A549 treated with RU486 at 1 μM for 4 hours (cell line): ENCODE results near the gene POLR2L. TPM values are rescaled to one million over a fixed set of nuclear protein-coding genes. Genes with fewer than 3 reads are reported as not detected.

ENCODE experiments used
- total RNA-seq: library from RNA; stranded (reverse); fragments of 200-300 nt; extraction: Qiagen RNA extraction; gene quantifications from 5 replicates; pipeline ENCODE4 v1.2.3, GENCODE V29; 2022; ENCODE audit warnings: low read depth

Gene POLR2L
- 556 to 746 TPM (median 619 TPM) in 5 replicates for total RNA-seq

DNA sequence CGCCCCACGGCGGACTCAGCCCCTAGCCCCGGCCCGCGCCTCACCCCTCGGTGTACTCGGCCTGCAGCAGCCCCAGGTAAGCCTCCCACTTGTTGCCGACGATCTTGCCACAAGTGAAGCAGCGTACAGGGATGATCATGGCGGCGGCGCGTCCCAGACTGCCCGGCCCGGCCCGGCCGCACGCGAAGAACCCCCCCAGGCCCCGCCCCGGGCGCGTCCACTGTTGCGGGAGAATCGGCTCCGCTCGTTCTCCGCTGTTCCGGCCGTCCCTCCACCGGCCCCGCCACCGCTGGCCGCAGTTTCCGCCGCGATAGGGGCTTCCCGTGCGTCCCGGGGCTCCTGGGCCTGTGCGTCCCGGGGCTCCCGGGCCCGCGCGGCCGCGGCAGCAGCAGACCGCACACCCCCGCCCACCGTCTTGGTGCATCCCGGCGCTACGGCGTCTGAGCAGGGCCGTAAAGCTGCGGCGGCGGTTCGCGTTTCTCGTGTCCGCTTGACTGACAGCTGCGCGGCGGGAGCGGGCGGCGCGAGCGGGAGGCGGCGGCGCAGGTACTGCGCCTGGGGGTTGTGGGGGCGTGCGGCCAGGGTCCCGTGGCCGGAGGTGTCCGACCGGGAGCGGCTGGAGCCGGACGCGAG, at the start of gene POLR2L, which contains the start of gene TSPAN4:
Gene POLR2L (minus strand): TSS at position 160 of the 633 bp plus-strand sequence. CDS start 21 bp downstream, at position 139.
Gene TSPAN4 (plus strand): TSS at position 483 of the 633 bp plus-strand sequence. CDS start 7,453 bp downstream, outside the sequence.

DNA sequence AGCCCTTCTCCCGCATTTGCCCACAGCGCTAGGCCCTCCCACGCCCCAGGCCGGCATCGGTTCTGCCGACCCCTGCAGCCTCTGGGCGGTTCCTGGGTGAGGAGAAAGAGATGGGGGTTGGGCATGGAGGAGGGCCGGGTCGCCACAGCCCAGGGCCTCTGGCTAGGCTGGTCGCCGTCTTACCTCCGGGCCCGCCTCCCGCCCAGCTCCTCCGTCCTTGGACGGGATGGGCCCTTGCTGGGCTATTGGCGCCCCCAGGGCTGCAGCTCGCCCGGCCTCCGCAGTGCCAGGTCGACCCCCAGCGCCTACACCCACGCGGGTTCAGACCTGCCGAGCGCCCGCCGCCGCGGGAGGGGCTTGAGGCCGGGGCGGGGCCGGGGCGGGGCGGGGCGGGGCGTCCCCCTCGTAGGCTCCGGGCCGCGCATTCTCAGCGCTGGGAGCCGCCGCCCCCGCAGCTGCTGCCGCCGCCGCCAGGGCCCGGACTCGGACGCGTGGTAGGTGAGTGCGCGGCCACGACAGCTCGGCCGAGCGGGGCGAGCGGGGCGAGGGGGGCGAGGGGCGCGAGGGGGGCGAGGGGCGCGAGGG, 9.7 kb downstream of the POLR2L start, which contains the start of gene CD151:
Gene CD151 (plus strand): TSS at position 424 of the 585 bp plus-strand sequence. CDS start 3,118 bp downstream, outside the sequence.

DNA sequence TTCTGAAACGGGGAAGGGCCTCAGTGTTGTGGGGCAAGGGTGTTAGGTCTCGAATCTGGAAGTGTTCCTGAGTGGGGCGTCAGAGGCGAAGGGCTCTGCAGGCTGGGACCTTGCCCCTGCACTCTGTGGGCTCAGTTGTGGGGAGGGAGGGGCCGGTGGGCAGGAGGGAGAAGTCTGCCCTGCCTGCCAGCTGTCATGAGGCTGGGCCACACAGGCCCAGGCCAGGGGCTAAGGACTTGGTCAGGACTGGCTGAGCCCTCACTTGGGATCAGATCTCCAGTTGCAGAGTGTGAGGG, 14.5 kb downstream of the POLR2L start, which contains the start of gene CRACR2B:
Gene CRACR2B (plus strand): TSS at position 23 of the 296 bp plus-strand sequence. CDS start 689 bp downstream, outside the sequence.

DNA sequence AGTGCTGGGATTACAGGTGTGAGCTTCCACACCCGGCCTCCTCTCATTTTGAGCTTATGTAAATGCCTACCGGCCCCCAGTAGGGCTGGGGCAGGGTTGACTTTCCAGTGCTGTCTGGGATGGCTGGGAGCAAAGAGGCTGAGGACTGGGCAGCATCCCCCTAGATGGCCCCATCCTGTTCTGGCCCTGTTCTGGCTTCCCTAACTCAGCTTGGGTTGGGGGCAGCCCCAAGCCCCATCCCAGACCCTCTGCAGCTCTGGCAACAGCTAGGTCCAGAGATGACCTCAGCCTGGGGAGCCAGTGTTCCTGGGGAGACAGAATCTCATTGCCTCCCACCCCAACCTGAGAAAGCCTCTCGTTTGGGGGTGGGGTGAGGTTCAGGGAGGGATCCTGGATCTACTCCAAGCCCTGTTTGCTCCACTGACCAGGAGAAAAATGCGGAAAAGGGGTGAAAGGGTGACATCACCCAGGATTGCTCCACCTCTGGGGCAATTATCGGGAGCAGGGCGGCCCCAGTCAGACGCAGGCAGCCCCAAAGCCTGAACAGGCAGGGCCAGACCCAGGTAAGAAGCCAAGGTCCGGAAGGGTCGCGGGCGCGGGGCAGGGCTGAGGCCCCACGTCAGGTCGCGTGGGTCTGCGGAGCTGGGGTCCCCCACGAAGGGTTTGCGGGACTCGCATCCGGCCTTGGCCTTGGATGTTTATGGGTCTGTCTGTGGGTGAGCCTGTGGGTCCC, 23.8 kb downstream of the POLR2L start, which contains the start of gene PNPLA2:
Gene PNPLA2 (plus strand): TSS at position 519 of the 733 bp plus-strand sequence. CDS start 805 bp downstream, outside the sequence.

DNA sequence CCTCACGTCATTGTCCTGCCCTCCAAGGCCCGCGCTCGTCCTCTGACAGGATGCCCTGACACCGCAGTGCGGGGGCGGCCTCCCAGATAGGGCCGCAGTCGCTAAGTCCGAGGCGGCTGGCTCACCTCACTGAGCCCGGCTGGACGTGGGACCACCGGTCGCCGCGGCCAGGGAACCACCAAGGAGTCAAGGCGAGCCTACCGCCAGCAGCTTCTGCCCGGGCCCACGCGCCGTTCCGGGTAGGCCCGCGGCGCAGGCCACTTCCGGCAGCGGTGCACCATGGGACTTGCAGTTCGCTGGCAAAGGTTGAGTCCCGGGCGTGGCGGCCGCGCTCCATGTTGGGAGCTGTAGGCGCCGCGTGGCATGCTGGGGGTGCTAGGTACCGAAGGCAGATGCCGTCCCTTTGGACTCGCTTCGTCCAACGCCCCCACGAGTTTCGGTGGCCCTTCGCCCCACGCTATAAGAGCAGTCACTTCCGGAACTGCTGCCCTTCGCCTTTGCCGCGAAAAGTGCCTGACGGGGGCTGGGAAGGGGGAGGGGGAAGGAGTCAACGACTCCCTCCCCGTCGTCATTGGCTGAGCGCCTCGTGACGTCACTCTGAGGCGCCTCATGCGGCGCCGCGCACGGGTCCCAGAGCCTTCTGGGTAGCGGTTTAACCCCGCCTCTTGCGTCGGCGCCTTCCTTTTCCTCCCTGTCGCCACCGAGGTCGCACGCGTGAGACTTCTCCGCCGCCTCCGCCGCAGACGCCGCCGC, 32.9 kb downstream of the POLR2L start, which contains the start of gene RPLP2:
Gene RPLP2 (plus strand): TSS at position 681 of the 753 bp plus-strand sequence. CDS start 268 bp downstream, outside the sequence.

DNA sequence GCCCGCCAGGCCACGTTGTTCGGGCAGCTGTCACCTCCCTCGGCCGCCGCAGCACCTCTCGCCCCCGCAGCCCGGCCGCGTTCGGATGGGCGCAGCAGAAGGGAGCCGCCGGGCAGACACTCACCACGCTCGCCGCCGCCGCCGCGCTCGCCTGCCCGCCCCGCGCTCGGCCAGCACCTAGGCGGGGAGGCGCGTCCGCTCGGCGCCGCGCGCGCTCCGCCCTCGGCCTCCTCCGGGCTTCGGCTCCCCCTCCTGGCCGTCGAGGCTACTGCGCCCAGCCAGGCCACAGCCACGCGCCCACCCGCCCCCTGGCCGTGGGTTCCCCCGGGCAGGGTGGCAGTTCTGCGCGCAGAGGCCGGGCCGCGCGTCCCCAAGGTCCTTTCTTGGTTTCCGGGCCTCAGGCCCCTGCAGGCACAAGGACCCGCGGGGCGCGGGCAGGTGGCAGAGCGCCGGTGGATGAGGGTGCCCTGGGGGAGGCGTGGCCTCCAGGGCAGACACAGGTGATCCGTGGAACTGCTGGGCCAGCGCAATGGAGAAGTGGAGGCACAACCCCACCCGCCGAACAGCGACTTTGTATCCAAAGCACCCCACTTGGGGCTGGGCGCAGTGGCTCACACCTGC, 44.1 kb downstream of the POLR2L start, which contains the start of gene SLC25A22:
Gene SLC25A22 (minus strand): TSS at position 189 of the 621 bp plus-strand sequence. CDS start 3,275 bp downstream, outside the sequence.

DNA sequence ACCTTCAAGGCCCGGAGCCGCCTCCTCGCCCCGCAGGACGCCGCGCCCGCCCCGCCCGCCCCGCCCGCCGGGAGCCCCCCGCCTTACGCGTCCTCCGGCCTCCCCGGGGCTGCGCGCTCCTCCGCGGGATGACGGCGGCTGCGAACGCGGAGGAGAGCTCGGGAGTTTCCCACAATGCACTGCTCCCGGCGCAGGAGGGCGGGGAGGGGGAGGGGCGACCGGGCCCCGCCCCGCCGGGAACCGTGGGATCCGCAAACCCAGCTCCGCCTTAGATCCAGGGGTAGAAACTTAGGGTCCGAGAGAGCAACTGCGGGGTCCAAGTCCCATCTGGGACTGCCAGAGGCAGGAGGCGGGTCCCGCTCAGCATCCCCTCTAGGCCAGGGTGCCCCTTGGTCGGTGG, 52.4 kb downstream of the POLR2L start, which contains the start of gene CEND1:
Gene CEND1 (minus strand): TSS at position 148 of the 400 bp plus-strand sequence. CDS start 1,514 bp downstream, outside the sequence.

Other genes starting within 250 kb of the POLR2L start
- gene IRF7, start 226.6 kb downstream of the POLR2L start, total RNA-seq, result 4.0 to 8.0 TPM (median 6.0 TPM) in 5 replicates
- gene CDHR5, start 217.6 kb downstream of the POLR2L start, total RNA-seq, result 0.05 to 0.14 TPM in 2 of 5 replicates, not detected in the others
- gene SCT, start 215.3 kb downstream of the POLR2L start, total RNA-seq, result not detected in 5 replicates
- gene DRD4, start 205.3 kb downstream of the POLR2L start, total RNA-seq, result 0.10 to 0.45 TPM (median 0.22 TPM) in 5 replicates
- gene DEAF1, start 147.3 kb downstream of the POLR2L start, total RNA-seq, result 26.8 to 38.2 TPM (median 36.6 TPM) in 5 replicates
- 9.1 to 10.8 TPM (median 10.0 TPM) in 5 replicates for gene TMEM80, start 146.7 kb downstream of the POLR2L start, total RNA-seq
- gene EPS8L2, start 136.3 kb downstream of the POLR2L start, total RNA-seq, result 72.5 to 125 TPM (median 110 TPM) in 5 replicates
- 399 to 462 TPM (median 422 TPM) in 5 replicates for gene TALDO1, start 95.1 kb downstream of the POLR2L start, total RNA-seq
- 33.0 to 49.6 TPM (median 38.2 TPM) in 5 replicates for gene GATD1, start 65.0 kb downstream of the POLR2L start, total RNA-seq
- gene CEND1, start 52.4 kb downstream of the POLR2L start, total RNA-seq, result 1.4 to 2.0 TPM (median 1.6 TPM) in 5 replicates
- 21.4 to 38.1 TPM (median 34.1 TPM) in 5 replicates for gene SLC25A22, start 44.2 kb downstream of the POLR2L start, total RNA-seq
- gene PIDD1, start 37.3 kb downstream of the POLR2L start, total RNA-seq, result 8.1 to 16.3 TPM (median 13.1 TPM) in 5 replicates
- gene RPLP2, start 32.6 kb downstream of the POLR2L start, total RNA-seq, result 1,693 to 2,940 TPM (median 2,495 TPM) in 5 replicates
- 35.3 to 59.0 TPM (median 53.7 TPM) in 5 replicates for gene PNPLA2, start 23.6 kb downstream of the POLR2L start, total RNA-seq
- 3.0 to 6.5 TPM (median 4.8 TPM) in 5 replicates for gene CRACR2B, start 14.6 kb downstream of the POLR2L start, total RNA-seq
- 723 to 833 TPM (median 723 TPM) in 5 replicates for gene CD151, start 9.6 kb downstream of the POLR2L start, total RNA-seq
- 107 to 186 TPM (median 164 TPM) in 5 replicates for gene TSPAN4, start 323 bp upstream of the POLR2L start, total RNA-seq
- 71.3 to 80.2 TPM (median 74.5 TPM) in 5 replicates for gene CHID1, start 68.3 kb upstream of the POLR2L start, total RNA-seq
- gene AP2A2, start 83.3 kb upstream of the POLR2L start, total RNA-seq, result 27.8 to 37.0 TPM (median 35.6 TPM) in 5 replicates
- 0.01 TPM in 2 of 5 replicates, not detected in the others for gene MUC6, start 194.2 kb upstream of the POLR2L start, total RNA-seq
- gene MUC2, start 232.3 kb upstream of the POLR2L start, total RNA-seq, result 0.05 to 0.93 TPM (median 0.15 TPM) in 5 replicates